GM12872 (cell line): ENCODE measurements around the gene IGLON5.

Source experiments
- CTCF ChIP-seq: IDR thresholded peaks from 3 replicates; pipeline ENCODE4 v1.5.1; 2011; ENCODE audit warnings: low read depth, mild to moderate bottlenecking, low read length, moderate library complexity; ENCODE audit not compliant: insufficient read depth

IGLON5 gene

GRCh38 chr19:51318687-51319648 is 7.5 kb downstream of the IGLON5 start:
- no peak for TF ChIP-seq CTCF

- no peak for TF ChIP-seq CTCF
Measured at GRCh38 chr19:51319649-51320279, 8.3 kb downstream of the IGLON5 start.

GRCh38 chr19:51320280-51320657 is 8.8 kb downstream of the IGLON5 start:
- TF ChIP-seq CTCF = no peak

- TF ChIP-seq CTCF = no peak
Measured at GRCh38 chr19:51321799-51322198, 10.4 kb downstream of the IGLON5 start.

- no peak for TF ChIP-seq CTCF
Measured at GRCh38 chr19:51323481-51324166, 12.2 kb downstream of the IGLON5 start.

- no peak for TF ChIP-seq CTCF
Measured at GRCh38 chr19:51324167-51324481, 12.7 kb downstream of the IGLON5 start.

GRCh38 chr19:51325161-51325976 is 13.9 kb downstream of the IGLON5 start:
- TF ChIP-seq CTCF = no peak
